Measurements from ENCODE around the gene FMO2.

DNA sequence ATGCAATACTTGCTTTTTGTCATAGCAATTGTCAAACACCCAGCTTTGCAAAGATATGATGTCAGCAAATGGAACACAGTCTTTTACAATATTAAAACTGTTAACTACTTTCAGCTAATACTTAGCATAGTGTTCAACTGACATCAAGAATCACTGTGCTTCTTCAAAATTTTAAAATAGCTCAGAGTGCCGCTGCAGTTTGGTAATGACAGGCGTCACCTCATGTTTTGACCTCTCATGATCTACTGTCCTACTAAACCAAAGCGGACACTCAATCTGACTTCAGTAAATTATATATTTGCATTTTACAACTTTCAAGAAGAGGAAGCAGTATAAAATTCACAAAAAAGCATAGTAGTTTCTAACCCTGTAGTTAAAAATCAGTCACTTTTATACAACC, 65.2 kb downstream of the FMO2 start:
- TF ChIP-seq, protein P1, sequence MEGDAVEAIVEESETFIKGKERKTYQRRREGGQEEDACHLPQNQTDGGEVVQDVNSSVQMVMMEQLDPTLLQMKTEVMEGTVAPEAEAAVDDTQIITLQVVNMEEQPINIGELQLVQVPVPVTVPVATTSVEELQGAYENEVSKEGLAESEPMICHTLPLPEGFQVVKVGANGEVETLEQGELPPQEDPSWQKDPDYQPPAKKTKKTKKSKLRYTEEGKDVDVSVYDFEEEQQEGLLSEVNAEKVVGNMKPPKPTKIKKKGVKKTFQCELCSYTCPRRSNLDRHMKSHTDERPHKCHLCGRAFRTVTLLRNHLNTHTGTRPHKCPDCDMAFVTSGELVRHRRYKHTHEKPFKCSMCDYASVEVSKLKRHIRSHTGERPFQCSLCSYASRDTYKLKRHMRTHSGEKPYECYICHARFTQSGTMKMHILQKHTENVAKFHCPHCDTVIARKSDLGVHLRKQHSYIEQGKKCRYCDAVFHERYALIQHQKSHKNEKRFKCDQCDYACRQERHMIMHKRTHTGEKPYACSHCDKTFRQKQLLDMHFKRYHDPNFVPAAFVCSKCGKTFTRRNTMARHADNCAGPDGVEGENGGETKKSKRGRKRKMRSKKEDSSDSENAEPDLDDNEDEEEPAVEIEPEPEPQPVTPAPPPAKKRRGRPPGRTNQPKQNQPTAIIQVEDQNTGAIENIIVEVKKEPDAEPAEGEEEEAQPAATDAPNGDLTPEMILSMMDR (optimal IDR thresholded peaks at IDR 0.05 in 1 of 3, IDR thresholded peaks at IDR 0.05 in 1 of 3, conservative IDR thresholded peaks at IDR 0.05 in 1 of 3; ENCODE audit: extremely low read depth in 1 of 3, insufficient read depth in 2 of 3, low read length in 3 of 3), result no peak
- TF ChIP-seq EZH2 (IDR thresholded peaks at IDR 0.05; ENCODE audit: low read length), result no peak
